Esophagus muscularis mucosa (tissue), 4 donors: ENCODE results near the gene DSTN. TPM values are rescaled to one million over a fixed set of nuclear protein-coding genes. Genes with fewer than 3 reads are reported as not detected.

ENCODE experiments used
- DNase-seq: peaks from one replicate; pipeline ENCODE4 v3.0.0-alpha.2; 2017; ENCODE audit errors: extremely low spot score
- H3K27ac ChIP-seq, 4 donors: fragments of 200-600 bp; sonication (generic); replicated peaks in 1 of 4; 1 replicate in 3 of 4; 2 replicates in 1 of 4; pipeline ENCODE4 v1.5.1; 2016 to 2019; ENCODE audit warnings: mild to moderate bottlenecking in 1 of 4
- H3K27me3 ChIP-seq, 4 donors: fragments of 200-600 bp; sonication (generic); one replicate each; pipeline versions ENCODE4 v1.5.1 to v1.6.0; 2016 to 2019
- H3K36me3 ChIP-seq, 4 donors: fragments of 200-600 bp; sonication (generic); one replicate each; pipeline ENCODE4 v1.5.1; 2016 to 2019
- H3K4me1 ChIP-seq, 4 donors: fragments of 200-600 bp; sonication (generic); one replicate each; pipeline ENCODE4 v1.5.1; 2016 to 2019
- H3K4me3 ChIP-seq, 4 donors: fragments of 200-600 bp; sonication (generic); 1 replicate in 2 of 4; 2 replicates in 2 of 4; pipeline ENCODE4 v1.5.1; 2016 to 2019; ENCODE audit warnings: mild to moderate bottlenecking in 4 of 4, moderate library complexity in 1 of 4
- H3K9me3 ChIP-seq, 4 donors: fragments of 200-600 bp; sonication (generic); 1 replicate in 3 of 4; 2 replicates in 1 of 4; pipeline ENCODE4 v1.5.1; 2016 to 2019
- CTCF ChIP-seq, 3 experiments: fragments of 200-600 bp in 2 of 3; fragments of 450-650 bp in 1 of 3; sonication (generic) in 2 of 3; IDR thresholded peaks; one replicate each; pipeline ENCODE4 v1.5.1; 2017 to 2019; ENCODE audit warnings: antibody characterized with exemption in 3 of 3, mild to moderate bottlenecking in 2 of 3, moderate library complexity in 1 of 3
- EP300 ChIP-seq: sonication (generic); formaldehyde crosslinking; IDR thresholded peaks from one replicate; pipeline ENCODE4 v1.6.1; 2017; ENCODE audit warnings: antibody characterized with exemption
- POLR2A ChIP-seq: fragments of 450-650 bp; IDR thresholded peaks from one replicate; pipeline ENCODE4 v1.6.1; 2017; ENCODE audit warnings: antibody characterized with exemption, moderate library complexity, mild to moderate bottlenecking, low read depth
- POLR2AphosphoS5 ChIP-seq, 2 donors: sonication (generic); formaldehyde crosslinking; IDR thresholded peaks; one replicate each; pipeline ENCODE4 v1.6.1; 2017; ENCODE audit warnings: antibody characterized with exemption in 2 of 2
- WGBS: methylation state at CpG from one replicate; pipeline ENCODE4 v1.1.5; 2018; 5-methylcytosine and 5-hydroxymethylcytosine counted together
- intact Hi-C: fragments of 100-400 bp; cut with DNase I; formaldehyde crosslinking; loops from one replicate; pipeline ENCODE4 v1.15.1; 2023
- total RNA-seq, 4 donors: library from RNA; depleted of rRNA; stranded (reverse); fragments of >200 nt; gene quantifications; one replicate each; pipeline versions ENCODE4 v1.1.0 to v1.2.1, GENCODE V29; 2016

DSTN gene
- total RNA-seq, 4 donors from 2014 or later, result 2,370 to 3,630 (median 3,339) TPM

- TF ChIP-seq EP300 (no peak), CTCF (IDR thresholded peaks at IDR 0.05) (no peak), POLR2A (no peak), POLR2AphosphoS5 (IDR thresholded peaks at IDR 0.05) (no peak)
- H3K4me1 ChIP-seq, result peaks cover 0 to 39% (median 34%) of the 10 kb centered on the region in 4 donors
- peaks cover 0 to 7% (median 0%) of the 10 kb centered on the region in 4 donors for H3K9me3 ChIP-seq
- WGBS, result 77% methylated on average over 4 of the region's 4 CpGs
- no peak for DNase-seq
- H3K27me3 ChIP-seq, result no peaks in the 10 kb centered on the region
- intact Hi-C loops, result no loop called here
- H3K4me3 ChIP-seq, result no peak overlapping the region
- no peaks in the 10 kb centered on the region for H3K36me3 ChIP-seq
- H3K27ac ChIP-seq, result peak overlapping the region in 3 of 4 donors; percentile 10 to 67 (median 66)
Measured at GRCh38 chr20:17549131-17549530, 20.7 kb upstream of the DSTN start.

- no peak for TF ChIP-seq CTCF (IDR thresholded peaks at IDR 0.05)
- TF ChIP-seq POLR2A, result no peak
- no peak for TF ChIP-seq POLR2AphosphoS5 (IDR thresholded peaks at IDR 0.05)
- no peak for TF ChIP-seq EP300
- H3K9me3 ChIP-seq, result peaks cover 0 to 7% (median 0%) of the 10 kb centered on the region in 4 donors
- 80% methylated on average over 3 of the region's 3 CpGs for WGBS
- H3K27me3 ChIP-seq, result no peaks in the 10 kb centered on the region
- intact Hi-C loops, result no loop called here
- no peaks in the 10 kb centered on the region for H3K36me3 ChIP-seq
- peak overlapping the region; percentile 94 to 100 (median 100) for H3K27ac ChIP-seq
- no peak overlapping the region for H3K4me3 ChIP-seq
- peaks cover 24 to 71% (median 63%) of the 10 kb centered on the region in 4 donors for H3K4me1 ChIP-seq
- DNase-seq, result no peak
Measured at GRCh38 chr20:17555106-17555505, 14.8 kb upstream of the DSTN start.

- no peaks in the 10 kb centered on the region for H3K27me3 ChIP-seq
- peak overlapping the region in 1 of 4 donors; percentile 12 for H3K4me3 ChIP-seq
- H3K27ac ChIP-seq, result peak overlapping the region; percentile 94 to 100 (median 100)
- DNase-seq, result no peak
- peaks cover 29 to 78% (median 70%) of the 10 kb centered on the region in 4 donors for H3K4me1 ChIP-seq
- H3K9me3 ChIP-seq, result no peaks in the 10 kb centered on the region
- H3K36me3 ChIP-seq, result no peaks in the 10 kb centered on the region
- WGBS, result 47% methylated on average over 11 of the region's 11 CpGs
- no peak for TF ChIP-seq POLR2A
- peak; percentile 72 to 78 for TF ChIP-seq POLR2AphosphoS5 (IDR thresholded peaks at IDR 0.05)
- intact Hi-C loops, result no loop called here
Measured at GRCh38 chr20:17556837-17557674, 12.8 kb upstream of the DSTN start.

- 37% methylated on average over 3 of the region's 3 CpGs for WGBS
- DNase-seq, result no peak
- Histone ChIP-seq H3K9me3 (no peaks in the 10 kb centered on the region), H3K27me3 (no peaks in the 10 kb centered on the region), H3K27ac (peak overlapping the region; percentile 94 to 100 (median 100)), H3K4me3 (peak overlapping the region in 1 of 4 donors; percentile 31), H3K36me3 (no peaks in the 10 kb centered on the region), H3K4me1 (peaks cover 35 to 79% (median 76%) of the 10 kb centered on the region in 4 donors)
- no peak for TF ChIP-seq EP300
- TF ChIP-seq CTCF (IDR thresholded peaks at IDR 0.05), result no peak
- no peak for TF ChIP-seq POLR2A
- no peak for TF ChIP-seq POLR2AphosphoS5 (IDR thresholded peaks at IDR 0.05)
- intact Hi-C loops, result no loop called here
Measured at GRCh38 chr20:17557675-17558006, 12.2 kb upstream of the DSTN start.

- TF ChIP-seq POLR2AphosphoS5 (IDR thresholded peaks at IDR 0.05) (peak; percentile 65 to 88), CTCF (IDR thresholded peaks at IDR 0.05) (no peak)
- Histone ChIP-seq H3K27ac (peak overlapping the region; percentile 94 to 100 (median 100)), H3K4me3 (peak overlapping the region; percentile 10 to 48 (median 33)), H3K27me3 (no peaks in the 10 kb centered on the region), H3K36me3 (no peaks in the 10 kb centered on the region), H3K4me1 (peaks cover 42 to 86% (median 83%) of the 10 kb centered on the region in 4 donors), H3K9me3 (no peaks in the 10 kb centered on the region)
- DNase-seq, result no peak
- intact Hi-C loops, result no loop called here
- 13% methylated on average over 7 of the region's 7 CpGs for WGBS
Measured at GRCh38 chr20:17558154-17558940, 11.5 kb upstream of the DSTN start.
